Stimulated activated CD8-positive, alpha-beta memory T cell treated with anti-CD3 and anti-CD28 coated beads, Interleukin-15, amount 100 ng/mL, for 4 hours (primary cell): Measurements from ENCODE around the gene CTRB2.
"Not testable (repeated sequence)": the region's sequence is repeated elsewhere in the genome, so short reads cannot be mapped to it uniquely, and the experiment has no call there.

ENCODE experiments used
- DNase-seq, 2 donors: peaks; one replicate each; pipeline ENCODE4 v3.0.0-alpha.2; 2020; ENCODE audit warnings: low read depth in 2 of 2

Gene CTRB2

GRCh38 chr16:75205961-75206748, 806 bp downstream of the CTRB2 start:
- DNase-seq, result not testable (repeated sequence)

GRCh38 chr16:75205438-75205837, 1.5 kb downstream of the CTRB2 start:
- not testable (repeated sequence) for DNase-seq

- not testable (repeated sequence) for DNase-seq
Observed at GRCh38 chr16:75204905-75205304, 2.1 kb downstream of the CTRB2 start.

GRCh38 chr16:75204410-75204758, 2.6 kb downstream of the CTRB2 start:
- no peak for DNase-seq

- no peak for DNase-seq
Observed at GRCh38 chr16:75203667-75204409, 3.1 kb downstream of the CTRB2 start.

- no peak for DNase-seq
Observed at GRCh38 chr16:75203096-75203495, 3.9 kb downstream of the CTRB2 start.

GRCh38 chr16:75202069-75202590, 4.8 kb downstream of the CTRB2 start:
- no peak for DNase-seq

GRCh38 chr16:75198135-75198600, 8.8 kb downstream of the CTRB2 start:
- DNase-seq, result no peak

GRCh38 chr16:75197522-75198134, 9.3 kb downstream of the CTRB2 start:
- DNase-seq, result no peak

GRCh38 chr16:75196836-75197235, 10.1 kb downstream of the CTRB2 start:
- no peak for DNase-seq

GRCh38 chr16:75195811-75196790, 10.9 kb downstream of the CTRB2 start:
- no peak for DNase-seq

- DNase-seq, result no peak
Observed at GRCh38 chr16:75193730-75194444, 13.1 kb downstream of the CTRB2 start.

GRCh38 chr16:75193265-75193650, 13.7 kb downstream of the CTRB2 start:
- no peak for DNase-seq

GRCh38 chr16:75192606-75193264, 14.2 kb downstream of the CTRB2 start:
- no peak for DNase-seq

- no peak for DNase-seq
Observed at GRCh38 chr16:75189638-75190245, 17.2 kb downstream of the CTRB2 start.

- no peak for DNase-seq
Observed at GRCh38 chr16:75188832-75189477, 18.0 kb downstream of the CTRB2 start.

GRCh38 chr16:75181630-75182029, 25.3 kb downstream of the CTRB2 start:
- no peak for DNase-seq

- no peak for DNase-seq
Observed at GRCh38 chr16:75179208-75179607, 27.8 kb downstream of the CTRB2 start.

- no peak for DNase-seq
Observed at GRCh38 chr16:75176926-75177325, 30.0 kb downstream of the CTRB2 start.
